Measurements from ENCODE around the gene MRPS12.

Gene MRPS12

DNA sequence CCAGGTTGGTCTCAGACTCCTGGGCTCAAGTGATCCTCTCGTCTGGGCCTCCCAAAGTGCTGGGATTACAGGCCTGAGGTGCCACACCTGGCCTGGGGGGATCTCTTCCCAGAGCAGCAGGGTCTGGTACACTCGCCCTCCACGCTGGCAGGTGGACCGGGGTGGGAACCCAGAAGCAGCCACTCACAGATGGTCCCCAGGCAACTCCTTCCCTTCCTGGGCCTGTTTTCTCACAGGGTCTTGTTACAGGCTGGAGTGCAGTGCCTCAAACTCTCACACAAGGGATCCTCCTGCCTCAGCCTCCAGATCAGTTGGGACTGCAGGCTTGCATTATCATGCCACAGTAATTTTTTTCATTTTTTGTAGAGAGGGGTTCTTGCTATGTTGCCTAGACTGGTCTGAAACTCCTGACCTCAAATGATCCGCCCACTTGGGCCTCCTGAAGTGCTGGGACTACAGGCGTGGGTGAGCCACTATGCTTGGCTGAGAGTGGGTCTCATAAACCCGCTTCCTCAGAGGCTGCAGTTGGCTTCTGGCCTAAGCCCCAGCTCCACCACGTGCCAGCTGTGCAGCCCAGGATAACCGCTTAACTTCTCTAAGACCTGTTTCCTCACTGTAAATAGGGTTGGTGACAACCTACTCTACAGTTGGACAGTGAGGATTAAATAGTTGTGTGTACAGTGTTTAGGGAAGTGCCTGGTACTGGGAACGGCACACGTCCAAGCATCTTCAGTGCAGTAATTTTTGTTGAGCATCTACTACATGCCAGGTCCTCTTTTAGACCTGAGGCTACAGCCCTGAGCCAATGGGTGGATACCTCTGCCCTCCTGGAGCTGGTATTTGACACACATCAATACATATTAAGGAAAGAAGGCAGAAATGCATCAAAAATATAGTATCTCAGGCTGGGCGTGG lies 17.9 kb upstream of the MRPS12 start:
- H3K27ac ChIP-seq = no peak overlapping the region
- TF ChIP-seq, protein P1, sequence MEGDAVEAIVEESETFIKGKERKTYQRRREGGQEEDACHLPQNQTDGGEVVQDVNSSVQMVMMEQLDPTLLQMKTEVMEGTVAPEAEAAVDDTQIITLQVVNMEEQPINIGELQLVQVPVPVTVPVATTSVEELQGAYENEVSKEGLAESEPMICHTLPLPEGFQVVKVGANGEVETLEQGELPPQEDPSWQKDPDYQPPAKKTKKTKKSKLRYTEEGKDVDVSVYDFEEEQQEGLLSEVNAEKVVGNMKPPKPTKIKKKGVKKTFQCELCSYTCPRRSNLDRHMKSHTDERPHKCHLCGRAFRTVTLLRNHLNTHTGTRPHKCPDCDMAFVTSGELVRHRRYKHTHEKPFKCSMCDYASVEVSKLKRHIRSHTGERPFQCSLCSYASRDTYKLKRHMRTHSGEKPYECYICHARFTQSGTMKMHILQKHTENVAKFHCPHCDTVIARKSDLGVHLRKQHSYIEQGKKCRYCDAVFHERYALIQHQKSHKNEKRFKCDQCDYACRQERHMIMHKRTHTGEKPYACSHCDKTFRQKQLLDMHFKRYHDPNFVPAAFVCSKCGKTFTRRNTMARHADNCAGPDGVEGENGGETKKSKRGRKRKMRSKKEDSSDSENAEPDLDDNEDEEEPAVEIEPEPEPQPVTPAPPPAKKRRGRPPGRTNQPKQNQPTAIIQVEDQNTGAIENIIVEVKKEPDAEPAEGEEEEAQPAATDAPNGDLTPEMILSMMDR (IDR thresholded peaks at IDR 0.05) = no peak
- TF ChIP-seq ZFX (IDR thresholded peaks at IDR 0.05; ENCODE audit: borderline replicate concordance) = no peak

DNA sequence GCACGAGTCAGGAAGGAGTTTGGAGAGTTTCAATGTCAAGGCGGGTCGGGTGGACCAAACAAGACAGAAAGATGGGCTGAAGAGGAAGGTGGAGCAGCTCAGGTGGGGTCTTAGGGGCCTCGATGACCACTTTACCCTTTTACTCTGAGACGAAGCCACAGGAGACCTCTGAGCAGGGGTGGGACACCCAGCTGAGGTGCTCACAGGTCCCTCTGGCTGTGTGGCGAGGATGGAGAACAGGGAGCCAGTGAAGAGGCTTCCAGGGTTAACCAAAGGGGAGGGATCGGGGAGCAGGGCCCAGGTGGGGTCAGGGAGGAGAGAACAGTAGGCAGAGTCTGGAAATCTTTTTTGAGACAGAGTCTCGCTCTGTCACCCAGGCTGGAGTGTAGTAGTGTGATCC lies 16.8 kb upstream of the MRPS12 start:
- TF ChIP-seq, protein P1 (IDR thresholded peaks at IDR 0.05) = no peak
- TF ChIP-seq ZFX (IDR thresholded peaks at IDR 0.05; ENCODE audit: borderline replicate concordance) = no peak
- H3K27ac ChIP-seq = no peak overlapping the region

DNA sequence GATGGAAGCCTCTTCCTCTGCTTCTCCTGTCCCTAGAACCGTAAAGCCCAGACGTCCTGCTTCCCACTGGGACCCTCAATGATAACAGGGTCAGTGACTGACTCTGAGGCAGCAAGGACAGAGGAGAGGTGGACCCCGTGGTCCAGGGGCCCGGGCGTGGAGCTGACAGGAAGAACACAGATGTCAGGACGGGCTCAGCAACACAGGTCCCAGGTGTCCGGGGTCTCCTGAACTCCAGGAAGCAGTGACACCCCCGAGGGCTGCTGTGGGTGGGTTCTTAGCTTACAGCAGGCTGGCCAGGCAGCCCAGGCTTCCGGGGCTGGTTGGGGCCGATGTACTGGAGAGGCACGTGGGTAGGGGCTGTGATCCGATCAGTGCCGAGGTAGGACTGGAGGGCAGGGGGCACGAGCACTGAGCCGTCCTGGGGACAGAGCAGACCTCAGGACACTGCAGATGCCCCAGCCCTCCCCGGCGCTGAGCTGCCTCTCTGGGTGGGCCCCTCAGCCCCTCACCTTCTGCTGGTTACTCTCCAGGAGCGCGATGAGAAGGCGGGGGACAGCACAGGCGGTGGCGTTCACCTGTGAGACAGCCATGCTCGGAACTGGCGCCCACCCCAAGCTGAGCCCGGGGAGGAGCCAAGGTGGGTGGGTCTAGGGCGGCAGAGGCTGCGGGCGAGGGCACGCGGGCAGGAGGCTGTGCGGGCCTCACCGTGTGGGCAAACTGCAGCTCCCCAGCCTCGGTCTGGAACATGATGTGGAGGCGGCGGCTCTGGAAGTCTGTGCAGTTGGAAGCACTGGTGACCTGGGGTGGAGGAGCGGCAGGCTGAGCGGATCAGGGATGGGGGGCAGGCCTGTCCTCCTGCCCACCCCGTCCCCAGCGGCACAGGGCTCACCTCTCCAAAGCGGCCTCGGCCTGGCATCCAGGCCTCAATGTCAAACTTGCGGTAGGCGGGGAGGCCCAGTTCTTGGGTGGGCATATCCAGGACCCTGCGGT lies 15.1 kb upstream of the MRPS12 start:
- TF ChIP-seq, protein P1 (IDR thresholded peaks at IDR 0.05) = no peak
- no peak overlapping the region for H3K27ac ChIP-seq

DNA sequence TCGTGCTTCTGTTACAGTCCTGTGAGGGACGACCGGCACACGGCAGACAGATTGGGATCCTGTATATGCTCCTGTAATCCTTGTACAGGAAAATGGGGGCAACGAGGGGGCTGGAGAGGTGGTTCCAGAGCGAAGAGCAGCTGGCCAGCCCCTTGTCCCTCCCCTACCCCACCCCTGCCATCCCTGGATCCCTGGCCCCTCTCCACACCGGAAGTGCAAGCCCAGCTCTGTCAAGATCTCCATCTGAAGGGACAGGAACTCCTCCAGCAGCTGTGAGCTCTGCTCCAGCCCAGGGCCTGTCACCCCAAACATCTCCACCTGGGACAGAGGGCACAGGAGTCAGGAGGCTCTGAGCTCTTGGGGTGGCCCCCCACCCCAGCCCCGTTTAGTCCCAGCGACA lies 13.2 kb upstream of the MRPS12 start:
- no peak overlapping the region for H3K27ac ChIP-seq

DNA sequence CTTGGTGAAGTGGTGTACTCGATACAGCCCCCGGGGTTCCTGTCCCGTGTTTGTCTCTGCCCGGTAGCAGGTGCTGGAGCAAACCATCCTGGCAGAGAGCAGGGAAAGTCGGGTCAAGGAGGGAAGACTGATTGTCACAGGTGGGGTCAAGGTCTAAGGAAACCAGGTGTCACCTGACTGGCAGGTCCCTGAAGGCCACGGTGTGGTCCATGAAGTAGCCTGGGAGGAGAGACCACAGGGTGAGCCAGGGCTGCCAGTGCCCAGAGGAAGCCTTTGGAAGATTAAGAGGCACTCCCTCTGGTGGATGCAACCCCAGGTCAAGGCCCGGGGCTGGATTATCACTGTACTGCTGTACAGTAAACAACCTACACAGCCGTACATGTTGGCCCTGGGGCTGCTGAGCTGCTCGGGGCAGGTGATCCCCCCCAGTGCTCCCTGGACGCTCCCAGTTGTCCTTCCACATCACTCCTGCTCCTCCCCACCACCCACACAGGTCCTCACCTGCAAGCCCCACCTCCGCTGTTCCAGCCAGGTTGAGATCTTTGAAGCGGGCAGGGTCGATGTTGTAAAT lies 12.7 kb upstream of the MRPS12 start:
- H3K27ac ChIP-seq = no peak overlapping the region

More for the DNA sequence above, 13.2 kb upstream of the MRPS12 start:
- TF ChIP-seq ZFX (IDR thresholded peaks at IDR 0.05; ENCODE audit: borderline replicate concordance) = no peak
- TF ChIP-seq, protein P1 (IDR thresholded peaks at IDR 0.05) = no peak

DNA sequence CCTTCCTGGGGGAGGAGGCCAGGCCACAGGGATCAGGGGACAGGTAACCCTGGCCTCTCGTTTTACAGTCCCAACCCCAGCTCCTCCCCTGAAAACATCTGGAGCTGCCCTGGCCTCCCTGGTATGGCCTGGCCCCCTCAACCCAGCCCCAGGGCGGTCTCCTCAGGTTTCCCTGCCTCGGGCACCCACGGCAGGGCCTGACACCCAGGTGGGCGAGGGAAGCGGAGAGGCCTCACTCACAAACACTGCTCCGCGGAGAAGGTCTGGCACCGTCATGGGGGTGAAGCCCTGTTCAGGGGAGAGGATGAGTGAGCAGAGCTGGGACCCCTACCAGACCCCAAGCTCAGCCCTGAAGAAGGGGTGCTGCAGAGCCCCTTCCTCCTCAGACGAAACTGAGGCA lies 12.2 kb upstream of the MRPS12 start:
- TF ChIP-seq, protein P1 (IDR thresholded peaks at IDR 0.05) = no peak
- TF ChIP-seq ZFX (IDR thresholded peaks at IDR 0.05; ENCODE audit: borderline replicate concordance) = no peak
- no peak overlapping the region for H3K27ac ChIP-seq

More for the DNA sequence above, 12.7 kb upstream of the MRPS12 start:
- TF ChIP-seq ZFX (IDR thresholded peaks at IDR 0.05; ENCODE audit: borderline replicate concordance) = no peak
- TF ChIP-seq, protein P1 (IDR thresholded peaks at IDR 0.05) = no peak

Measured in 22Rv1 (cell line).